Right renal cortex interstitium (tissue), 3 donors: ENCODE measurements around the gene ZFP3. TPM values are rescaled to one million over a fixed set of nuclear protein-coding genes. Genes with fewer than 3 reads are reported as not detected.
A peak's percentile ranks its signal among the peaks of the same experiment; 100 is the strongest.
"Not testable (repeated sequence)": the region's sequence is repeated elsewhere in the genome, so short reads cannot be mapped to it uniquely, and the experiment has no call there.

Source experiments
- DNase-seq, 3 donors: peaks; one replicate each; pipeline ENCODE4 v3.0.0-alpha.2; 2013; ENCODE audit warnings: low read depth in 3 of 3, low spot score in 2 of 3
- polyA plus RNA-seq, 3 donors: library from polyadenylated mRNA; unstranded; fragments of 120-200 nt; gene quantifications; one replicate each; pipeline ENCODE4 v1.2.1, GENCODE V29; 2013; ENCODE audit not compliant: insufficient read length in 3 of 3

Gene ZFP3
- polyA plus RNA-seq = 10 to 100 TPM; 14.1 to 16.1 (median 15.2) TPM

- DNase-seq = peak; percentile 75 to 78 (median 77)
Observed at GRCh38 chr17:5078106-5079028, at the start of gene ZFP3. Gene ZFP3, plus strand, starts transcription at chr17:5078467. Its CDS starts 13,038 bp downstream, at chr17:5091505.

GRCh38 chr17:5030168-5030567 is 48.1 kb upstream of the ZFP3 start:
- not testable (repeated sequence) for DNase-seq

GRCh38 chr17:5031365-5032082 is 46.7 kb upstream of the ZFP3 start:
- peak; percentile 80 to 81 (median 81) for DNase-seq

GRCh38 chr17:5032865-5033264 is 45.4 kb upstream of the ZFP3 start:
- no peak for DNase-seq

GRCh38 chr17:5033352-5034015 is 44.8 kb upstream of the ZFP3 start:
- DNase-seq = no peak

- no peak for DNase-seq
Observed at GRCh38 chr17:5034063-5034462, 44.2 kb upstream of the ZFP3 start.

- DNase-seq = no peak
Observed at GRCh38 chr17:5034651-5035050, 43.6 kb upstream of the ZFP3 start.

- DNase-seq = no peak
Observed at GRCh38 chr17:5035315-5035714, 43.0 kb upstream of the ZFP3 start, which contains the start of gene SLC52A1. Gene SLC52A1, minus strand, starts transcription at chr17:5035426. Its CDS starts 820 bp downstream, at chr17:5034606.

GRCh38 chr17:5042157-5043022 is 35.9 kb upstream of the ZFP3 start:
- no peak for DNase-seq

GRCh38 chr17:5043524-5043923 is 34.7 kb upstream of the ZFP3 start:
- DNase-seq = no peak

GRCh38 chr17:5044630-5045029 is 33.6 kb upstream of the ZFP3 start:
- DNase-seq = no peak

- DNase-seq = no peak
Observed at GRCh38 chr17:5045496-5045895, 32.8 kb upstream of the ZFP3 start.

GRCh38 chr17:5047446-5047845 is 30.8 kb upstream of the ZFP3 start:
- no peak for DNase-seq

- DNase-seq = no peak
Observed at GRCh38 chr17:5049314-5049841, 28.9 kb upstream of the ZFP3 start.

- DNase-seq = no peak
Observed at GRCh38 chr17:5050278-5050677, 28.0 kb upstream of the ZFP3 start.

- DNase-seq = no peak
Observed at GRCh38 chr17:5055543-5055942, 22.7 kb upstream of the ZFP3 start.

GRCh38 chr17:5065227-5065744 is 13.0 kb upstream of the ZFP3 start:
- no peak for DNase-seq

GRCh38 chr17:5068236-5068635 is 10.0 kb upstream of the ZFP3 start:
- DNase-seq = no peak

- DNase-seq = no peak
Observed at GRCh38 chr17:5069724-5070123, 8.5 kb upstream of the ZFP3 start.

- not testable (repeated sequence) for DNase-seq
Observed at GRCh38 chr17:5075472-5075871, 2.8 kb upstream of the ZFP3 start.
